SK-N-SH (cell line): Measurements from ENCODE around the gene ATP1A2. TPM values are rescaled to one million over a fixed set of nuclear protein-coding genes. Genes with fewer than 3 reads are reported as not detected.

ENCODE experiments used
- CTCF ChIA-PET: fragments of 300-600, 350-600 bp; formaldehyde crosslinking; extraction: SDS; loops from one replicate; lab custom pipeline; 2021; lab: Yijun Ruan, JAX
- POLR2A ChIA-PET: fragments of 350-600 bp; sonication (Branson Sonifier 250); formaldehyde crosslinking; extraction: SDS; loops from one replicate; lab custom pipeline; 2020; ENCODE audit warnings: antibody characterized with exemption, inconsistent platforms; lab: Yijun Ruan, JAX
- DNase-seq: peaks from one replicate; pipeline ENCODE4 v3.0.0; 2012
- H2AFZ ChIP-seq: fragments of 200-600 bp; sonication (generic); 2 replicates; pipeline ENCODE4 v1.8.1; 2016; ENCODE audit warnings: antibody characterized with exemption, mild to moderate bottlenecking, low read depth
- H3F3A ChIP-seq: fragments of 200-600 bp; sonication (generic); replicated peaks from 2 replicates; pipeline ENCODE3; 2016; ENCODE audit warnings: antibody characterized with exemption, mild to moderate bottlenecking; ENCODE audit not compliant: insufficient read depth
- H3K27ac ChIP-seq, 2 experiments: fragments of 200-500 bp in 1 of 2; fragments of 200-600 bp in 1 of 2; sonication (Bioruptor generic) in 1 of 2; sonication (generic), shearing (Covaris generic) in 1 of 2; 2 replicates each; pipeline versions ENCODE4 v1.5.1 to v1.6.1; 2014 to 2016; ENCODE audit warnings: low read depth in 2 of 2, inconsistent platforms in 1 of 2, low read length in 1 of 2, mild to moderate bottlenecking in 1 of 2, mixed read lengths in 1 of 2
- H3K27me3 ChIP-seq: fragments of 200-600 bp; sonication (generic), shearing (Covaris generic); 2 replicates; pipeline ENCODE4 v1.6.1; 2016; ENCODE audit warnings: mixed run types; ENCODE audit not compliant: insufficient read depth
- H3K36me3 ChIP-seq, 2 experiments: fragments of 200-500 bp in 1 of 2; fragments of 200-600 bp in 1 of 2; sonication (Bioruptor generic) in 1 of 2; sonication (generic) in 1 of 2; replicated peaks in 1 of 2; 2 replicates each; pipeline versions ENCODE3 to v1.5.1; 2014 to 2016; ENCODE audit warnings: low read length in 1 of 2, mild to moderate bottlenecking in 1 of 2; ENCODE audit not compliant: insufficient read depth in 2 of 2, control insufficient read depth in 1 of 2
- H3K4me1 ChIP-seq, 2 experiments: fragments of 200-500 bp in 1 of 2; fragments of 200-600 bp in 1 of 2; sonication (Bioruptor generic) in 1 of 2; sonication (generic), shearing (Covaris generic) in 1 of 2; 2 replicates each; pipeline versions ENCODE4 v1.5.1 to v1.6.1; 2014 to 2016; ENCODE audit warnings: low read depth in 1 of 2, low read length in 1 of 2, mixed run types in 1 of 2; ENCODE audit not compliant: insufficient read depth in 2 of 2, control insufficient read depth in 1 of 2
- H3K4me2 ChIP-seq: fragments of 200-600 bp; sonication (generic), shearing (Covaris generic); 2 replicates; pipeline ENCODE4 v1.6.1; 2017; ENCODE audit warnings: mixed run types
- H3K4me3 ChIP-seq, 2 experiments: fragments of 200-500 bp in 1 of 2; fragments of 200-600 bp in 1 of 2; sonication (Bioruptor generic) in 1 of 2; sonication (generic), shearing (Covaris generic) in 1 of 2; 2 replicates each; pipeline versions ENCODE4 v1.5.1 to v1.8.1; 2014 to 2016; ENCODE audit warnings: low read depth in 2 of 2, inconsistent platforms in 1 of 2, low read length in 1 of 2, mild to moderate bottlenecking in 1 of 2, mixed read lengths in 1 of 2, moderate library complexity in 1 of 2
- H3K79me2 ChIP-seq: fragments of 200-600 bp; sonication (generic); 2 replicates; pipeline ENCODE4 v1.8.1; 2017; ENCODE audit warnings: mild to moderate bottlenecking; ENCODE audit not compliant: insufficient read depth
- H3K9ac ChIP-seq: fragments of 200-600 bp; sonication (generic); 2 replicates; pipeline ENCODE4 v1.6.1; 2017; ENCODE audit warnings: mixed run types
- H3K9me2 ChIP-seq: fragments of 200-600 bp; sonication (generic); 2 replicates; pipeline ENCODE4 v1.6.1; 2017; ENCODE audit warnings: mixed run types
- H3K9me3 ChIP-seq: fragments of 200-600 bp; sonication (generic); 2 replicates; pipeline ENCODE4 v1.6.1; 2017; ENCODE audit warnings: mixed run types, mild to moderate bottlenecking, moderate library complexity
- H4K20me1 ChIP-seq: fragments of 200-600 bp; sonication (generic); 2 replicates; pipeline ENCODE4 v1.6.1; 2017; ENCODE audit warnings: mild to moderate bottlenecking, mixed run types; ENCODE audit not compliant: insufficient read depth
- CHD2 ChIP-seq: fragments of 150-350 bp; IDR thresholded peaks from 2 replicates; pipeline ENCODE4 v1.6.1; 2018; ENCODE audit warnings: low read length; ENCODE audit not compliant: partially characterized antibody
- EZH2phosphoT487 ChIP-seq: fragments of 200-600 bp; sonication (generic); IDR thresholded peaks from 2 replicates; pipeline ENCODE4 v1.6.1; 2017; ENCODE audit warnings: low read depth, mixed run types, mild to moderate bottlenecking, antibody characterized with exemption, moderate library complexity, borderline replicate concordance
- FOXJ3 ChIP-seq: sonication (generic); formaldehyde crosslinking; IDR thresholded peaks from 2 replicates; pipeline ENCODE4 v1.5.1; 2020; ENCODE audit warnings: mild to moderate bottlenecking, missing genetic modification reagents
- FOXM1 ChIP-seq: IDR thresholded peaks from 2 replicates; pipeline ENCODE4 v1.4.0; 2012; ENCODE audit warnings: low read depth, mild to moderate bottlenecking
- RCOR1 ChIP-seq: fragments of 150-350 bp; IDR thresholded peaks from 2 replicates; pipeline ENCODE4 v1.6.1; 2017; ENCODE audit warnings: antibody characterized with exemption, low read length
- SIN3A ChIP-seq: IDR thresholded peaks from 2 replicates; pipeline ENCODE4 v1.6.1; 2012; ENCODE audit warnings: low read depth, mild to moderate bottlenecking, low read length, moderate library complexity, borderline replicate concordance
- WGBS: methylation state at CpG from one replicate; pipeline ENCODE4 v1.1.6; 2017; ENCODE audit warnings: low lambda C conversion rate; 5-methylcytosine and 5-hydroxymethylcytosine counted together
- polyA plus RNA-seq, 3 experiments: library from polyadenylated mRNA; depleted of rRNA; stranded (reverse); fragments of >200 nt; gene quantifications; 2 replicates each; pipeline ENCODE4 v1.2.3, GENCODE V29; 2012
- TF ChIP-seq, protein P1 (sequence below): fragments of 150-350 bp; IDR thresholded peaks from 2 replicates; pipeline ENCODE4 v1.6.1; 2016; ENCODE audit warnings: mild to moderate bottlenecking, low read depth, low read length
- TF ChIP-seq, protein P2 (sequence below): IDR thresholded peaks from 2 replicates; pipeline ENCODE4 v1.4.0; 2012; ENCODE audit warnings: low read depth, borderline replicate concordance
- TF ChIP-seq, protein P3 (sequence below): IDR thresholded peaks from 2 replicates; pipeline ENCODE4; 2012
- TF ChIP-seq, protein P4 (sequence below): fragments of 200-600 bp; sonication (generic); IDR thresholded peaks from 2 replicates; pipeline ENCODE4 v1.6.1; 2017; ENCODE audit warnings: antibody characterized with exemption, mild to moderate bottlenecking, moderate library complexity
- TF ChIP-seq, protein P5 (sequence below): IDR thresholded peaks from 2 replicates; pipeline ENCODE4 v1.6.1; 2012; ENCODE audit warnings: mild to moderate bottlenecking, low read depth, low read length, moderate library complexity

Gene ATP1A2
- polyA plus RNA-seq, 1 of the 3 experiments (the other 2 are of a cell fraction): 0.07 TPM

DNA sequence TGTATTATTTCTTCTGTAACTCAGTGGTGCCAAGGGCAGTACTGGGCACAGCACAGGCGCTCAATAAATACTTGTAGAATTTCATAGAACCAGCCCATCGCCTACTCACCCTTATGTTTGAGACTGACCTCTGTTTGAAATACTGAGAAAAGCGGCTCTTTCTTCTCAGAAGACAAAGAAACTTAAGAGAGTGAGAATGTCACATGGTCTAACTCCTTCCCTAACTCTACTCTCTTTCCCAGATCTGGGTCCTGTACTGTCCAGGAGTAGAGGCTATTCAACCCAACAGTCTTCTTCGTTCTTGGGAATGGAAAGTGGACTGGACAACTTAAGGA, 21.3 kb upstream of the ATP1A2 start:
- no peaks in the 10 kb centered on the region for H3K9me3 ChIP-seq
- no peak overlapping the region for H3K9ac ChIP-seq
- no peaks in the 10 kb centered on the region for H3K79me2 ChIP-seq
- H2AFZ ChIP-seq: no peak overlapping the region
- WGBS: 96% methylated on average over 4 of the region's 4 CpGs
- DNase-seq: no peak
- no peaks in the 10 kb centered on the region for H3K9me2 ChIP-seq
- H3K27ac ChIP-seq: no peak overlapping the region
- ChIA-PET POLR2A (no interaction called here), CTCF (interaction anchor here (1.0 to 8.4 kb wide), 4 partner anchors 10 to 158 kb away, joined by 3 to 132 read pairs (median 4); partner anchors contain the start of gene KCNJ9)
- peaks cover 0 to 9% of the 10 kb centered on the region in 2 experiments for H3K36me3 ChIP-seq
- H3K4me2 ChIP-seq: no peak overlapping the region
- H3K4me3 ChIP-seq: no peak overlapping the region
- H3K4me1 ChIP-seq: peaks cover 7 to 21% of the 10 kb centered on the region in 2 experiments; a peak in 1 of 4 replicates
- no peaks in the 10 kb centered on the region for H4K20me1 ChIP-seq
- H3K27me3 ChIP-seq: no peaks in the 10 kb centered on the region
- H3F3A ChIP-seq: peaks cover 3% of the 10 kb centered on the region
- TF ChIP-seq EZH2phosphoT487: no peak
- TF ChIP-seq FOXJ3 (CRISPR knock-in tag): no peak
- TF ChIP-seq FOXM1: no peak
- TF ChIP-seq RCOR1: no peak
- TF ChIP-seq, protein P1, sequence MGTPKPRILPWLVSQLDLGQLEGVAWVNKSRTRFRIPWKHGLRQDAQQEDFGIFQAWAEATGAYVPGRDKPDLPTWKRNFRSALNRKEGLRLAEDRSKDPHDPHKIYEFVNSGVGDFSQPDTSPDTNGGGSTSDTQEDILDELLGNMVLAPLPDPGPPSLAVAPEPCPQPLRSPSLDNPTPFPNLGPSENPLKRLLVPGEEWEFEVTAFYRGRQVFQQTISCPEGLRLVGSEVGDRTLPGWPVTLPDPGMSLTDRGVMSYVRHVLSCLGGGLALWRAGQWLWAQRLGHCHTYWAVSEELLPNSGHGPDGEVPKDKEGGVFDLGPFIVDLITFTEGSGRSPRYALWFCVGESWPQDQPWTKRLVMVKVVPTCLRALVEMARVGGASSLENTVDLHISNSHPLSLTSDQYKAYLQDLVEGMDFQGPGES: no peak
- TF ChIP-seq SIN3A: no peak
- TF ChIP-seq, protein P2, sequence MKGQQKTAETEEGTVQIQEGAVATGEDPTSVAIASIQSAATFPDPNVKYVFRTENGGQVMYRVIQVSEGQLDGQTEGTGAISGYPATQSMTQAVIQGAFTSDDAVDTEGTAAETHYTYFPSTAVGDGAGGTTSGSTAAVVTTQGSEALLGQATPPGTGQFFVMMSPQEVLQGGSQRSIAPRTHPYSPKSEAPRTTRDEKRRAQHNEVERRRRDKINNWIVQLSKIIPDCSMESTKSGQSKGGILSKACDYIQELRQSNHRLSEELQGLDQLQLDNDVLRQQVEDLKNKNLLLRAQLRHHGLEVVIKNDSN: no peak
- no peak for TF ChIP-seq CHD2
- TF ChIP-seq, protein P3, sequence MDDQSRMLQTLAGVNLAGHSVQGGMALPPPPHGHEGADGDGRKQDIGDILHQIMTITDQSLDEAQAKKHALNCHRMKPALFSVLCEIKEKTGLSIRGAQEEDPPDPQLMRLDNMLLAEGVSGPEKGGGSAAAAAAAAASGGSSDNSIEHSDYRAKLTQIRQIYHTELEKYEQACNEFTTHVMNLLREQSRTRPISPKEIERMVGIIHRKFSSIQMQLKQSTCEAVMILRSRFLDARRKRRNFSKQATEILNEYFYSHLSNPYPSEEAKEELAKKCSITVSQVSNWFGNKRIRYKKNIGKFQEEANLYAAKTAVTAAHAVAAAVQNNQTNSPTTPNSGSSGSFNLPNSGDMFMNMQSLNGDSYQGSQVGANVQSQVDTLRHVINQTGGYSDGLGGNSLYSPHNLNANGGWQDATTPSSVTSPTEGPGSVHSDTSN: no peak
- TF ChIP-seq, protein P4, sequence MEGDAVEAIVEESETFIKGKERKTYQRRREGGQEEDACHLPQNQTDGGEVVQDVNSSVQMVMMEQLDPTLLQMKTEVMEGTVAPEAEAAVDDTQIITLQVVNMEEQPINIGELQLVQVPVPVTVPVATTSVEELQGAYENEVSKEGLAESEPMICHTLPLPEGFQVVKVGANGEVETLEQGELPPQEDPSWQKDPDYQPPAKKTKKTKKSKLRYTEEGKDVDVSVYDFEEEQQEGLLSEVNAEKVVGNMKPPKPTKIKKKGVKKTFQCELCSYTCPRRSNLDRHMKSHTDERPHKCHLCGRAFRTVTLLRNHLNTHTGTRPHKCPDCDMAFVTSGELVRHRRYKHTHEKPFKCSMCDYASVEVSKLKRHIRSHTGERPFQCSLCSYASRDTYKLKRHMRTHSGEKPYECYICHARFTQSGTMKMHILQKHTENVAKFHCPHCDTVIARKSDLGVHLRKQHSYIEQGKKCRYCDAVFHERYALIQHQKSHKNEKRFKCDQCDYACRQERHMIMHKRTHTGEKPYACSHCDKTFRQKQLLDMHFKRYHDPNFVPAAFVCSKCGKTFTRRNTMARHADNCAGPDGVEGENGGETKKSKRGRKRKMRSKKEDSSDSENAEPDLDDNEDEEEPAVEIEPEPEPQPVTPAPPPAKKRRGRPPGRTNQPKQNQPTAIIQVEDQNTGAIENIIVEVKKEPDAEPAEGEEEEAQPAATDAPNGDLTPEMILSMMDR: no peak
- TF ChIP-seq, protein P5, sequence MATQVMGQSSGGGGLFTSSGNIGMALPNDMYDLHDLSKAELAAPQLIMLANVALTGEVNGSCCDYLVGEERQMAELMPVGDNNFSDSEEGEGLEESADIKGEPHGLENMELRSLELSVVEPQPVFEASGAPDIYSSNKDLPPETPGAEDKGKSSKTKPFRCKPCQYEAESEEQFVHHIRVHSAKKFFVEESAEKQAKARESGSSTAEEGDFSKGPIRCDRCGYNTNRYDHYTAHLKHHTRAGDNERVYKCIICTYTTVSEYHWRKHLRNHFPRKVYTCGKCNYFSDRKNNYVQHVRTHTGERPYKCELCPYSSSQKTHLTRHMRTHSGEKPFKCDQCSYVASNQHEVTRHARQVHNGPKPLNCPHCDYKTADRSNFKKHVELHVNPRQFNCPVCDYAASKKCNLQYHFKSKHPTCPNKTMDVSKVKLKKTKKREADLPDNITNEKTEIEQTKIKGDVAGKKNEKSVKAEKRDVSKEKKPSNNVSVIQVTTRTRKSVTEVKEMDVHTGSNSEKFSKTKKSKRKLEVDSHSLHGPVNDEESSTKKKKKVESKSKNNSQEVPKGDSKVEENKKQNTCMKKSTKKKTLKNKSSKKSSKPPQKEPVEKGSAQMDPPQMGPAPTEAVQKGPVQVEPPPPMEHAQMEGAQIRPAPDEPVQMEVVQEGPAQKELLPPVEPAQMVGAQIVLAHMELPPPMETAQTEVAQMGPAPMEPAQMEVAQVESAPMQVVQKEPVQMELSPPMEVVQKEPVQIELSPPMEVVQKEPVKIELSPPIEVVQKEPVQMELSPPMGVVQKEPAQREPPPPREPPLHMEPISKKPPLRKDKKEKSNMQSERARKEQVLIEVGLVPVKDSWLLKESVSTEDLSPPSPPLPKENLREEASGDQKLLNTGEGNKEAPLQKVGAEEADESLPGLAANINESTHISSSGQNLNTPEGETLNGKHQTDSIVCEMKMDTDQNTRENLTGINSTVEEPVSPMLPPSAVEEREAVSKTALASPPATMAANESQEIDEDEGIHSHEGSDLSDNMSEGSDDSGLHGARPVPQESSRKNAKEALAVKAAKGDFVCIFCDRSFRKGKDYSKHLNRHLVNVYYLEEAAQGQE: no peak
